ENCODE results near the gene RPS6KA2. TPM values are rescaled to one million over a fixed set of nuclear protein-coding genes. Genes with fewer than 3 reads are reported as not detected.
"Not testable (repeated sequence)": the region's sequence is repeated elsewhere in the genome, so short reads cannot be mapped to it uniquely, and the experiment has no call there.

Gene RPS6KA2
- polyA plus RNA-seq, 1 donor (not counting 4 experiments of a cell fraction or from before 2014, with no cell fraction given), result 8.2 TPM

- Histone ChIP-seq H3K9me3 (ENCODE audit: control insufficient read depth, low read depth, low read length) (no peaks in the 10 kb centered on the region), H4K20me1 (ENCODE audit: control insufficient read depth, extremely low read depth, insufficient read depth, low read length) (no peaks in the 10 kb centered on the region), H3K4me2 (ENCODE audit: control insufficient read depth, extremely low read depth, insufficient read depth, low read depth, low read length) (no peak overlapping the region), H3K9me1 (ENCODE audit: control insufficient read depth, extremely low read depth, insufficient read depth, low read length) (no peaks in the 10 kb centered on the region), H2AFZ (ENCODE audit: control insufficient read depth, low read length) (no peak overlapping the region), H3K27me3 (ENCODE audit: control insufficient read depth, extremely low read depth, insufficient read depth, low read length) (no peaks in the 10 kb centered on the region), H3K4me3 (ENCODE audit: control insufficient read depth in 2 of 3, extremely low read depth in 1 of 3, insufficient read depth in 2 of 3, low read depth in 1 of 3, low read length in 3 of 3) (no peak overlapping the region), H3K4me1 (ENCODE audit: control insufficient read depth, extremely low read depth, insufficient read depth, low read length) (no peaks in the 10 kb centered on the region), H3K9ac (ENCODE audit: control insufficient read depth, extremely low read depth, insufficient read depth, low read length) (no peak overlapping the region), H3K79me2 (ENCODE audit: control insufficient read depth, insufficient read depth, low read length) (no peaks in the 10 kb centered on the region), H3K36me3 (ENCODE audit: control insufficient read depth in 2 of 2, extremely low read depth in 1 of 2, insufficient read depth in 2 of 2, low read length in 2 of 2) (no peaks in the 10 kb centered on the region), H3K27ac (ENCODE audit: control insufficient read depth, insufficient read depth, low read length) (no peak overlapping the region)
- FAIRE-seq (no peak), DNase-seq (ENCODE audit: low read depth, low spot score) (no peak)
- TF ChIP-seq EZH2 (IDR thresholded peaks at IDR 0.05; ENCODE audit: low read length) (no peak), CTCF (optimal IDR thresholded peaks at IDR 0.05 in 1 of 3, IDR thresholded peaks at IDR 0.05 in 1 of 3, conservative IDR thresholded peaks at IDR 0.05 in 1 of 3; ENCODE audit: extremely low read depth in 1 of 3, insufficient read depth in 2 of 3, low read length in 3 of 3) (no peak)
- dilution Hi-C loops (cut with MboI; ENCODE audit: extremely low pct_ligation_motif_present, low sequenced_read_pairs), result no loop called here
Observed at GRCh38 chr6:166387642-166388289, 239.3 kb downstream of the RPS6KA2 start.

GRCh38 chr6:166387098-166387497 is 240.0 kb downstream of the RPS6KA2 start:
- H4K20me1 ChIP-seq (ENCODE audit: control insufficient read depth, extremely low read depth, insufficient read depth, low read length); H3K27me3 ChIP-seq (ENCODE audit: control insufficient read depth, extremely low read depth, insufficient read depth, low read length); H3K79me2 ChIP-seq (ENCODE audit: control insufficient read depth, insufficient read depth, low read length); H3K36me3 ChIP-seq (ENCODE audit: control insufficient read depth in 2 of 2, extremely low read depth in 1 of 2, insufficient read depth in 2 of 2, low read length in 2 of 2); H2AFZ ChIP-seq (ENCODE audit: control insufficient read depth, low read length); H3K9ac ChIP-seq (ENCODE audit: control insufficient read depth, extremely low read depth, insufficient read depth, low read length); H3K9me3 ChIP-seq (ENCODE audit: control insufficient read depth, low read depth, low read length); H3K9me1 ChIP-seq (ENCODE audit: control insufficient read depth, extremely low read depth, insufficient read depth, low read length); H3K4me3 ChIP-seq (ENCODE audit: control insufficient read depth in 2 of 3, extremely low read depth in 1 of 3, insufficient read depth in 2 of 3, low read depth in 1 of 3, low read length in 3 of 3); H3K27ac ChIP-seq (ENCODE audit: control insufficient read depth, insufficient read depth, low read length); FAIRE-seq; H3K4me1 ChIP-seq (ENCODE audit: control insufficient read depth, extremely low read depth, insufficient read depth, low read length); H3K4me2 ChIP-seq (ENCODE audit: control insufficient read depth, extremely low read depth, insufficient read depth, low read depth, low read length); DNase-seq (ENCODE audit: low read depth, low spot score); dilution Hi-C loops (cut with MboI; ENCODE audit: extremely low pct_ligation_motif_present, low sequenced_read_pairs): not testable (repeated sequence)

- Histone ChIP-seq H3K9me1 (ENCODE audit: control insufficient read depth, extremely low read depth, insufficient read depth, low read length) (no peaks in the 10 kb centered on the region), H3K79me2 (ENCODE audit: control insufficient read depth, insufficient read depth, low read length) (peaks cover 4% of the 10 kb centered on the region), H2AFZ (ENCODE audit: control insufficient read depth, low read length) (no peak overlapping the region), H3K4me3 (ENCODE audit: control insufficient read depth in 2 of 3, extremely low read depth in 1 of 3, insufficient read depth in 2 of 3, low read depth in 1 of 3, low read length in 3 of 3) (no peak overlapping the region), H4K20me1 (ENCODE audit: control insufficient read depth, extremely low read depth, insufficient read depth, low read length) (no peaks in the 10 kb centered on the region), H3K4me2 (ENCODE audit: control insufficient read depth, extremely low read depth, insufficient read depth, low read depth, low read length) (no peak overlapping the region), H3K9me3 (ENCODE audit: control insufficient read depth, low read depth, low read length) (no peaks in the 10 kb centered on the region), H3K27ac (ENCODE audit: control insufficient read depth, insufficient read depth, low read length) (no peak overlapping the region), H3K9ac (ENCODE audit: control insufficient read depth, extremely low read depth, insufficient read depth, low read length) (no peak overlapping the region), H3K4me1 (ENCODE audit: control insufficient read depth, extremely low read depth, insufficient read depth, low read length) (no peaks in the 10 kb centered on the region), H3K36me3 (ENCODE audit: control insufficient read depth in 2 of 2, extremely low read depth in 1 of 2, insufficient read depth in 2 of 2, low read length in 2 of 2) (no peaks in the 10 kb centered on the region), H3K27me3 (ENCODE audit: control insufficient read depth, extremely low read depth, insufficient read depth, low read length) (no peaks in the 10 kb centered on the region)
- TF ChIP-seq CTCF (optimal IDR thresholded peaks at IDR 0.05 in 1 of 3, IDR thresholded peaks at IDR 0.05 in 1 of 3, conservative IDR thresholded peaks at IDR 0.05 in 1 of 3; ENCODE audit: extremely low read depth in 1 of 3, insufficient read depth in 2 of 3, low read length in 3 of 3) (no peak), EZH2 (IDR thresholded peaks at IDR 0.05; ENCODE audit: low read length) (no peak)
- FAIRE-seq (no peak), DNase-seq (ENCODE audit: low read depth, low spot score) (no peak)
- dilution Hi-C loops (cut with MboI; ENCODE audit: extremely low pct_ligation_motif_present, low sequenced_read_pairs), result no loop called here
Observed at GRCh38 chr6:166386111-166386510, 240.9 kb downstream of the RPS6KA2 start.
